HepG2 (cell line): ENCODE data around the gene CCT8. TPM values are rescaled to one million over a fixed set of nuclear protein-coding genes. Genes with fewer than 3 reads are reported as not detected.

Experiments used
- ATAC-seq: fragments of 200-7000 bp; cut with Tn5 transposase; 3 replicates; pipeline ENCODE4 v1.9.1; 2020; ENCODE audit warnings: mild to moderate bottlenecking, moderate library complexity
- BruUV-seq: library from RNA; stranded (reverse); fragments of 400-500 nt; replicated peaks from 2 replicates; lab custom pipeline; 2021; lab: Mats Ljungman, UMichigan
- CTCF ChIA-PET: fragments of 300-600 bp; formaldehyde crosslinking; extraction: SDS; loops from one replicate; lab custom pipeline; 2021; ENCODE audit warnings: low total read pairs, inconsistent platforms, low intra/inter-chr PET ratio; lab: Yijun Ruan, JAX
- POLR2A ChIA-PET: fragments of 350-600 bp; sonication (Branson Sonifier 250); formaldehyde crosslinking; loops from one replicate; lab custom pipeline; 2020; ENCODE audit warnings: antibody characterized with exemption, inconsistent platforms; lab: Yijun Ruan, JAX
- DNase-seq: peaks from one replicate; pipeline ENCODE4 v3.0.0-alpha.2; 2015; ENCODE audit warnings: low spot score
- FAIRE-seq: peaks from 3 replicates; lab custom pipeline; 2011; peaks lifted over from hg19 to GRCh38; lab: Jason Lieb, UNC
- H2AFZ ChIP-seq: one replicate; pipeline ENCODE4 v1.6.1; 2011; ENCODE audit warnings: low read length, inconsistent platforms
- H3K27ac ChIP-seq: fragments of 300-600 bp; 3 replicates; pipeline ENCODE4 v1.8.0; 2011; ENCODE audit warnings: mixed run types, mild to moderate bottlenecking, mixed read lengths, low read length, inconsistent platforms; ENCODE audit not compliant: insufficient read depth; ENCODE audit errors: extremely low read length
- H3K27me3 ChIP-seq, 2 experiments: fragments of 200-600 bp in 1 of 2; 2 replicates in 1 of 2; 3 replicates in 1 of 2; pipeline versions ENCODE4 v1.6.0 to v1.8.0; 2011; ENCODE audit warnings: low read length in 2 of 2, mild to moderate bottlenecking in 2 of 2, moderate library complexity in 2 of 2, inconsistent platforms in 1 of 2; ENCODE audit not compliant: insufficient read depth in 2 of 2, control insufficient read depth in 1 of 2
- H3K36me3 ChIP-seq, 2 experiments: fragments of 200-600 bp in 1 of 2; replicated peaks in 1 of 2; 2 replicates in 1 of 2; 3 replicates in 1 of 2; pipeline versions ENCODE4 v1.5.1 to v1.8.0; 2011; ENCODE audit warnings: low read length in 2 of 2, inconsistent platforms in 1 of 2; ENCODE audit not compliant: insufficient read depth in 2 of 2, control insufficient read depth in 1 of 2
- H3K4me1 ChIP-seq: 2 replicates; pipeline ENCODE4 v1.5.1; 2012; ENCODE audit warnings: low read length, inconsistent platforms; ENCODE audit not compliant: insufficient read depth
- H3K4me2 ChIP-seq: 2 replicates; pipeline ENCODE4 v1.6.0; 2011; ENCODE audit warnings: low read depth, low read length, inconsistent platforms
- H3K4me3 ChIP-seq, 3 experiments: fragments of 200-600 bp in 1 of 3; sonication (generic), shearing (Covaris generic) in 1 of 3; replicated peaks in 1 of 3; 2 replicates each; pipeline ENCODE4 v1.5.1; 2011 to 2016; ENCODE audit warnings: low read length in 3 of 3, inconsistent platforms in 2 of 3, low read depth in 2 of 3, mild to moderate bottlenecking in 2 of 3, control low read depth in 1 of 3, mixed read lengths in 1 of 3; ENCODE audit not compliant: insufficient read depth in 1 of 3
- H3K79me2 ChIP-seq: one replicate; pipeline ENCODE4 v1.6.1; 2011; ENCODE audit warnings: low read length, inconsistent platforms; ENCODE audit not compliant: insufficient read depth
- H3K9ac ChIP-seq: 2 replicates; pipeline ENCODE4 v1.6.0; 2011; ENCODE audit warnings: mild to moderate bottlenecking, low read depth, low read length, inconsistent platforms; ENCODE audit not compliant: insufficient read depth
- H3K9me3 ChIP-seq: 2 replicates; pipeline ENCODE4 v1.5.1; 2012; ENCODE audit warnings: mild to moderate bottlenecking, low read length
- H4K20me1 ChIP-seq: 2 replicates; pipeline ENCODE4 v1.6.0; 2011; ENCODE audit warnings: inconsistent platforms, mild to moderate bottlenecking, low read length, moderate library complexity; ENCODE audit not compliant: insufficient read depth
- EHMT2 ChIP-seq: fragments of 200-600 bp; sonication (generic); IDR thresholded peaks from 2 replicates; pipeline ENCODE4 v1.7.0; 2017; ENCODE audit warnings: antibody characterized with exemption, low read depth, low read length, borderline replicate concordance
- FOXO1 ChIP-seq: sonication (generic); formaldehyde crosslinking; IDR thresholded peaks from 2 replicates; pipeline ENCODE4 v1.4.0; 2020; ENCODE audit warnings: missing genetic modification reagents
- KAT7 ChIP-seq: IDR thresholded peaks from 2 replicates; pipeline ENCODE4 v1.6.1; 2018; ENCODE audit warnings: borderline replicate concordance, missing compliant biosample characterization
- MEIS1 ChIP-seq: sonication (generic); formaldehyde crosslinking; IDR thresholded peaks from 2 replicates; pipeline ENCODE4 v1.9.0; 2021; ENCODE audit warnings: mild to moderate bottlenecking, missing genetic modification reagents, moderate library complexity, borderline replicate concordance
- PHF21A ChIP-seq: sonication (generic); formaldehyde crosslinking; IDR thresholded peaks from 2 replicates; pipeline ENCODE4 v1.5.0; 2020; ENCODE audit warnings: mild to moderate bottlenecking, missing genetic modification reagents
- SAP130 ChIP-seq: IDR thresholded peaks from 2 replicates; pipeline ENCODE4 v1.6.1; 2016; ENCODE audit warnings: low read depth
- SIN3A ChIP-seq: IDR thresholded peaks from 2 replicates; pipeline ENCODE4 v1.6.1; 2011; ENCODE audit warnings: low read depth, mild to moderate bottlenecking, control low read depth, low read length, borderline replicate concordance
- SRSF4 ChIP-seq: fragments of 200-400 bp; formaldehyde crosslinking; IDR thresholded peaks from one replicate; pipeline ENCODE4 v1.6.1; 2018; ENCODE audit warnings: mild to moderate bottlenecking, low read depth, low read length, moderate library complexity; ENCODE audit not compliant: poor library complexity, severe bottlenecking
- STAT5B ChIP-seq: sonication (generic); formaldehyde crosslinking; IDR thresholded peaks from 2 replicates; pipeline ENCODE4 v1.4.0; 2020; ENCODE audit warnings: missing genetic modification reagents
- TAF1 ChIP-seq: sonication (generic); formaldehyde crosslinking; IDR thresholded peaks from 2 replicates; pipeline ENCODE4 v1.4.0; 2020; ENCODE audit warnings: missing genetic modification reagents
- ZFP37 ChIP-seq: sonication (generic); formaldehyde crosslinking; IDR thresholded peaks from 2 replicates; pipeline ENCODE4 v1.4.0; 2020; ENCODE audit warnings: missing genetic modification reagents, borderline replicate concordance
- ZFP41 ChIP-seq: sonication (generic); formaldehyde crosslinking; IDR thresholded peaks from 2 replicates; pipeline ENCODE4 v1.4.0; 2020; ENCODE audit warnings: mild to moderate bottlenecking, missing genetic modification reagents, borderline replicate concordance
- ZNF337 ChIP-seq: sonication (generic); formaldehyde crosslinking; IDR thresholded peaks from 2 replicates; pipeline ENCODE4 v1.5.1; 2020; ENCODE audit warnings: missing genetic modification reagents, low read depth, mild to moderate bottlenecking, borderline replicate concordance
- ZNF749 ChIP-seq: sonication (generic); formaldehyde crosslinking; IDR thresholded peaks from 2 replicates; pipeline ENCODE4 v1.8.0; 2022; ENCODE audit warnings: mild to moderate bottlenecking, missing genetic modification reagents, moderate library complexity, borderline replicate concordance
- WGBS: methylation state at CpG from one replicate; pipeline ENCODE4 v1.1.6; 2017; ENCODE audit warnings: low lambda C conversion rate; 5-methylcytosine and 5-hydroxymethylcytosine counted together
- in situ Hi-C: cut with HindIII; loops from 2 replicates; pipeline ENCODE4 v1.10.0; 2017; ENCODE audit warnings: low pct_unique_long_range_greater_than_20kb; ENCODE audit not compliant: extremely low pct_ligation_motif_present
- intact Hi-C: fragments of 100-400 bp; cut with micrococcal nuclease; formaldehyde crosslinking; loops from one replicate; pipeline ENCODE4 v1.10.0; 2022; ENCODE audit not compliant: unreplicated experiment
- polyA plus RNA-seq, 8 experiments: library from polyadenylated mRNA; depleted of rRNA in 3 of 8; stranded (reverse) in 7 of 8; unstranded in 1 of 8; fragments of >200 nt; fragmentation: Illumina TruSeq in 4 of 8; extraction: Trizol in 4 of 8; gene quantifications; 2 replicates each; pipeline versions ENCODE4 v1.2.1 to v1.2.3, GENCODE V29; 2011 to 2016; ENCODE audit warnings: low read depth in 4 of 8, missing spikeins in 1 of 8, mixed read lengths in 1 of 8; ENCODE audit not compliant: insufficient read depth in 1 of 8
- total RNA-seq, 5 experiments: library from RNA; depleted of rRNA; stranded (reverse); fragments of >200 nt; fragmentation: Illumina TruSeq; extraction: Trizol; gene quantifications; 2 replicates each; pipeline ENCODE4 v1.2.3, GENCODE V29; 2016; ENCODE audit warnings: low read depth in 1 of 5
- TF ChIP-seq, protein P1 (sequence below): sonication (generic); formaldehyde crosslinking; IDR thresholded peaks from 2 replicates; pipeline ENCODE4 v1.4.0; 2020; ENCODE audit warnings: low read depth, mild to moderate bottlenecking, missing genetic modification reagents
- TF ChIP-seq, protein P2 (sequence below): IDR thresholded peaks from 2 replicates; pipeline ENCODE4 v1.6.1; 2016
- TF ChIP-seq, protein P3 (sequence below): sonication (generic); formaldehyde crosslinking; IDR thresholded peaks from 2 replicates; pipeline ENCODE4 v1.9.0; 2021; ENCODE audit warnings: missing genetic modification reagents, mild to moderate bottlenecking, borderline replicate concordance

The CCT8 gene
- total and polyA plus RNA-seq, 2 of the 13 experiments (the other 11 are each of a cell fraction or from before 2014, with no cell fraction given) = 127 to 325 TPM

DNA sequence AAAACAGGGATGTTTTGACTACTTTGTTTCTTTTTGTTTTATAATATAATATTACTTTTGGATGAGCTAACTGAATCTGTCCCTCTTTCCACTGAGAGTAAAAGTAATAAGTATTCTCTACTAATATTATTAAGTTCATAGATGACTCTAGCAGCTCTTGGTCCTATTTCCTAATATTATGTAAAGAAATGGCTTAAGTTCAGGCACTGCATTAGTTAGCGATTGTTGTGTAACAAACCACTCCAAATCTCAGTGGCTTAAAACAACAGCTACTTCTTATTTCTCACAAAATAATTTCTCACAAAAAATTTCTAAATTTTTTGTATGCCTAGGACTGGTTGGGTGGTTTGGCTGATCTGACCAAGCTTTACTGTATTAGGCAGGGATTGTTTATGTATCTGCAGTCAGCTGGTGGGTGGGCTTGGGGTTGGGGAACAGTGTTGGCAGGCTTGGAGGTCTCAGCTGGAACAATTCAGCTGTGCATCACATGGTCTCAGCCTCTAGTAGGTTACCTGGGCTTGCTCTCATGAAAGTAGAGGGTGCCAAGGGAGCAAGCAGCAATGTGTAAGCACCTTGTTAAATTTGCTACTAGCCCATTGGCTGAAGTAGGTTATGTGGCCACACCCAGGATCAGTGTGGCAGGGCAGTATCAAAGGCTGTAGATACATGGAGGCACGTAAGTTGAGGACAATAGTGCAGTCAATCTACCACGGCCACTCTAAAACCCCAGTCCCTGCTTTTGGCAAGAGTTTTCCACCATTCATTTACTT lies 8.8 kb upstream of the CCT8 start:
- BruUV-seq = no TSS peak
- ChIA-PET CTCF (no interaction called here), POLR2A (no interaction called here)
- WGBS = 50% methylated on average over 3 of the region's 3 CpGs
- no peaks in the 10 kb centered on the region for H3K9me3 ChIP-seq
- H3K4me3 ChIP-seq = no peak overlapping the region
- FAIRE-seq (no peak), ATAC-seq (no peak), DNase-seq (no peak)
- intact Hi-C loops (no loop called here), in situ Hi-C loops (loop anchor here (25.0 kb wide), 2 partner anchors 755 to 2005 kb away; no protein-coding TSS in a partner anchor)
- peaks cover 21% of the 10 kb centered on the region; the same call in 1 of the 2 replicates for H3K4me1 ChIP-seq
- no peaks in the 10 kb centered on the region for H4K20me1 ChIP-seq
- H3K4me2 ChIP-seq = no peak overlapping the region
- no peak overlapping the region for H2AFZ ChIP-seq
- no peaks in the 10 kb centered on the region for H3K79me2 ChIP-seq
- peaks cover 0 to 4% of the 10 kb centered on the region in 2 experiments; a peak in 1 of 5 replicates for H3K27me3 ChIP-seq
- H3K27ac ChIP-seq = no peak overlapping the region
- no peak for TF ChIP-seq SRSF4
- TF ChIP-seq, protein P1, sequence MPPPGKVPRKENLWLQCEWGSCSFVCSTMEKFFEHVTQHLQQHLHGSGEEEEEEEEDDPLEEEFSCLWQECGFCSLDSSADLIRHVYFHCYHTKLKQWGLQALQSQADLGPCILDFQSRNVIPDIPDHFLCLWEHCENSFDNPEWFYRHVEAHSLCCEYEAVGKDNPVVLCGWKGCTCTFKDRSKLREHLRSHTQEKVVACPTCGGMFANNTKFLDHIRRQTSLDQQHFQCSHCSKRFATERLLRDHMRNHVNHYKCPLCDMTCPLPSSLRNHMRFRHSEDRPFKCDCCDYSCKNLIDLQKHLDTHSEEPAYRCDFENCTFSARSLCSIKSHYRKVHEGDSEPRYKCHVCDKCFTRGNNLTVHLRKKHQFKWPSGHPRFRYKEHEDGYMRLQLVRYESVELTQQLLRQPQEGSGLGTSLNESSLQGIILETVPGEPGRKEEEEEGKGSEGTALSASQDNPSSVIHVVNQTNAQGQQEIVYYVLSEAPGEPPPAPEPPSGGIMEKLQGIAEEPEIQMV (CRISPR knock-in tag) = no peak
- TF ChIP-seq, protein P2, sequence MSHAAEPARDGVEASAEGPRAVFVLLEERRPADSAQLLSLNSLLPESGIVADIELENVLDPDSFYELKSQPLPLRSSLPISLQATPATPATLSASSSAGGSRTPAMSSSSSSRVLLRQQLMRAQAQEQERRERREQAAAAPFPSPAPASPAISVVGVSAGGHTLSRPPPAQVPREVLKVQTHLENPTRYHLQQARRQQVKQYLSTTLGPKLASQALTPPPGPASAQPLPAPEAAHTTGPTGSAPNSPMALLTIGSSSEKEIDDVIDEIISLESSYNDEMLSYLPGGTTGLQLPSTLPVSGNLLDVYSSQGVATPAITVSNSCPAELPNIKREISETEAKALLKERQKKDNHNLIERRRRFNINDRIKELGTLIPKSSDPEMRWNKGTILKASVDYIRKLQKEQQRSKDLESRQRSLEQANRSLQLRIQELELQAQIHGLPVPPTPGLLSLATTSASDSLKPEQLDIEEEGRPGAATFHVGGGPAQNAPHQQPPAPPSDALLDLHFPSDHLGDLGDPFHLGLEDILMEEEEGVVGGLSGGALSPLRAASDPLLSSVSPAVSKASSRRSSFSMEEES (CRISPR knock-in tag) = no peak
- no peak for TF ChIP-seq PHF21A (CRISPR knock-in tag)
- no peak for TF ChIP-seq SAP130
- no peak for TF ChIP-seq ZFP37 (CRISPR knock-in tag)
- TF ChIP-seq ZFP41 = no peak
- no peak for TF ChIP-seq TAF1 (CRISPR knock-in tag)
- TF ChIP-seq STAT5B (CRISPR knock-in tag) = no peak
- no peak for TF ChIP-seq FOXO1 (CRISPR knock-in tag)
- no peak for TF ChIP-seq ZNF337
- TF ChIP-seq, protein P3, sequence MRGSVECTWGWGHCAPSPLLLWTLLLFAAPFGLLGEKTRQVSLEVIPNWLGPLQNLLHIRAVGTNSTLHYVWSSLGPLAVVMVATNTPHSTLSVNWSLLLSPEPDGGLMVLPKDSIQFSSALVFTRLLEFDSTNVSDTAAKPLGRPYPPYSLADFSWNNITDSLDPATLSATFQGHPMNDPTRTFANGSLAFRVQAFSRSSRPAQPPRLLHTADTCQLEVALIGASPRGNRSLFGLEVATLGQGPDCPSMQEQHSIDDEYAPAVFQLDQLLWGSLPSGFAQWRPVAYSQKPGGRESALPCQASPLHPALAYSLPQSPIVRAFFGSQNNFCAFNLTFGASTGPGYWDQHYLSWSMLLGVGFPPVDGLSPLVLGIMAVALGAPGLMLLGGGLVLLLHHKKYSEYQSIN = no peak
- TF ChIP-seq SIN3A = no peak
- TF ChIP-seq EHMT2 = no peak
- no peak for TF ChIP-seq KAT7
- TF ChIP-seq MEIS1 (CRISPR knock-in tag) = no peak
- TF ChIP-seq ZNF749 (CRISPR knock-in tag) = no peak
- H3K36me3 ChIP-seq = no peaks in the 10 kb centered on the region
- H3K9ac ChIP-seq = no peak overlapping the region
